Neural progenitor cell (in vitro differentiated cells): ENCODE measurements around the gene ARHGAP31. TPM values are rescaled to one million over a fixed set of nuclear protein-coding genes. Genes with fewer than 3 reads are reported as not detected.
A peak's percentile ranks its signal among the peaks of the same experiment; 100 is the strongest.

Source experiments
- DNase-seq: peaks from one replicate; pipeline ENCODE4 v3.0.0-alpha.2; 2016; ENCODE audit warnings: low spot score
- H2AFZ ChIP-seq: fragments of 200-600 bp; sonication (generic); replicated peaks from 2 replicates; pipeline ENCODE4 v1.6.1; 2016; ENCODE audit warnings: antibody characterized with exemption
- H3F3A ChIP-seq: fragments of 200-600 bp; sonication (generic); 2 replicates; pipeline ENCODE4 v1.6.1; 2016; ENCODE audit warnings: antibody characterized with exemption, low read depth
- H3K27ac ChIP-seq: fragments of 200-600 bp; sonication (generic); 2 replicates; pipeline ENCODE4 v1.5.1; 2016; ENCODE audit warnings: mild to moderate bottlenecking
- H3K27me3 ChIP-seq: fragments of 200-600 bp; sonication (generic); 2 replicates; pipeline ENCODE4 v1.6.1; 2016; ENCODE audit warnings: mild to moderate bottlenecking, moderate library complexity
- H3K36me3 ChIP-seq: fragments of 200-600 bp; sonication (generic); 2 replicates; pipeline ENCODE4 v1.5.1; 2016
- H3K4me1 ChIP-seq: fragments of 200-600 bp; sonication (generic); 2 replicates; pipeline ENCODE4 v1.6.1; 2016; ENCODE audit warnings: mixed run types
- H3K4me2 ChIP-seq: fragments of 200-600 bp; sonication (generic); 2 replicates; pipeline ENCODE4 v1.6.1; 2016
- H3K4me3 ChIP-seq: fragments of 200-600 bp; sonication (generic); 2 replicates; pipeline ENCODE4 v1.5.1; 2016
- H3K79me2 ChIP-seq: fragments of 200-600 bp; sonication (generic); 2 replicates; pipeline ENCODE4 v1.6.1; 2016; ENCODE audit warnings: low read depth
- H3K9ac ChIP-seq: fragments of 200-600 bp; sonication (generic); 2 replicates; pipeline ENCODE4 v1.6.1; 2016
- H3K9me3 ChIP-seq: fragments of 200-600 bp; sonication (generic); 2 replicates; pipeline ENCODE4 v1.5.1; 2016; ENCODE audit warnings: low read depth
- H4K20me1 ChIP-seq: fragments of 200-600 bp; sonication (generic); 2 replicates; pipeline ENCODE4 v1.6.1; 2016; ENCODE audit warnings: low read depth
- H3K27ac Mint-ChIP-seq: 3 replicates; pipeline ENCODE4 v1.8.0; 2021; ENCODE audit warnings: mixed read lengths
- H3K27me3 Mint-ChIP-seq: 2 replicates; pipeline ENCODE4 v1.8.0; 2022; ENCODE audit warnings: low read depth, mild to moderate bottlenecking, inconsistent platforms, moderate library complexity, mixed read lengths; ENCODE audit not compliant: insufficient read depth
- H3K36me3 Mint-ChIP-seq: 3 replicates; pipeline ENCODE4 v1.8.0; 2021; ENCODE audit warnings: mixed read lengths
- H3K4me1 Mint-ChIP-seq: 3 replicates; pipeline ENCODE4 v1.8.0; 2021; ENCODE audit warnings: mixed read lengths
- H3K4me3 Mint-ChIP-seq: 3 replicates; pipeline ENCODE4 v1.8.0; 2021; ENCODE audit warnings: mild to moderate bottlenecking, moderate library complexity, mixed read lengths
- H3K9me3 Mint-ChIP-seq: 3 replicates; pipeline ENCODE4 v1.8.0; 2020; ENCODE audit warnings: mixed read lengths
- CTCF ChIP-seq: fragments of 200-600 bp; sonication (generic); IDR thresholded peaks from 2 replicates; pipeline ENCODE4 v1.5.1; 2017; ENCODE audit warnings: antibody characterized with exemption, mild to moderate bottlenecking
- EZH2 ChIP-seq: fragments of 200-600 bp; sonication (generic); IDR thresholded peaks from 2 replicates; pipeline ENCODE4 v1.6.1; 2017; ENCODE audit warnings: antibody characterized with exemption, mild to moderate bottlenecking, moderate library complexity
- EZH2phosphoT487 ChIP-seq: fragments of 200-600 bp; sonication (generic); IDR thresholded peaks from 2 replicates; pipeline ENCODE4 v1.6.1; 2017; ENCODE audit warnings: antibody characterized with exemption
- total RNA-seq: library from RNA; depleted of rRNA; stranded (reverse); fragments of >200 nt; gene quantifications from 2 replicates; pipeline ENCODE4 v1.2.3, GENCODE V29; 2015; ENCODE audit warnings: low replicate concordance

Gene ARHGAP31
- total RNA-seq, 1 donor from 2014 or later, result 0.13 TPM

GRCh38 chr3:119380697-119381096 is 86.5 kb downstream of the ARHGAP31 start:
- H3K4me1 Mint-ChIP-seq, result peaks cover 4% of the 10 kb centered on the region
- no peak for DNase-seq
- H3K4me3 Mint-ChIP-seq, result no peak overlapping the region
- no peaks in the 10 kb centered on the region for H3K27me3 Mint-ChIP-seq
- no peaks in the 10 kb centered on the region for H3K9me3 Mint-ChIP-seq
- TF ChIP-seq EZH2, result no peak
- TF ChIP-seq CTCF, result no peak
- TF ChIP-seq EZH2phosphoT487, result no peak
- no peak overlapping the region for H3K4me2 ChIP-seq
- no peaks in the 10 kb centered on the region for H3K79me2 ChIP-seq
- no peaks in the 10 kb centered on the region for H3K36me3 ChIP-seq
- H3K27ac Mint-ChIP-seq, result peak overlapping the region; percentile 63
- H3K27ac ChIP-seq, result no peak overlapping the region
- H3K9me3 ChIP-seq, result no peaks in the 10 kb centered on the region
- H4K20me1 ChIP-seq, result no peaks in the 10 kb centered on the region
- H3K4me1 ChIP-seq, result peaks cover under 1% of the 10 kb centered on the region
- H3K27me3 ChIP-seq, result no peaks in the 10 kb centered on the region
- no peak overlapping the region for H3K4me3 ChIP-seq
- peaks cover 2% of the 10 kb centered on the region for H3K36me3 Mint-ChIP-seq
- H3F3A ChIP-seq, result peaks cover under 1% of the 10 kb centered on the region
- no peak overlapping the region for H2AFZ ChIP-seq
- H3K9ac ChIP-seq, result no peak overlapping the region

DNA sequence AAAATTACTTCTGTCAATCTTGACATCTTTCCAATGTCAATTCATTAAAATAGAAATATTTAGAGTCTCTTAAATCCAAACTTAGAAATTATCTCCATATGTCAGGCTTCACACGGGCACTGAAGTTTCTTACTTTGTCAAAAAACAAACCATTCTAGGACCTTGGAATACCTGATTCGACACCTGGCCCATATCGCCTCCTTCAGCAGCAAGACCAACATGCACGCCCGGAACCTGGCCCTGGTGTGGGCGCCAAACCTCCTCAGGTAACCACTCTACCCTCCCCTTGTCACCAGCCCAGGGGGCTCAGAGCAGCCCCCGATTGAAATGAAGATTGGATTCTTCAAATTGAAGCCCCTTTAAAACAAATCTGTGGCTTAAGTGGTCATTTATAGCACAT is 88.0 kb downstream of the ARHGAP31 start:
- DNase-seq, result no peak
- H2AFZ ChIP-seq, result no peak overlapping the region
- no peak overlapping the region for H3K4me3 Mint-ChIP-seq
- H3K4me1 Mint-ChIP-seq, result peaks cover 8% of the 10 kb centered on the region
- no peaks in the 10 kb centered on the region for H3K79me2 ChIP-seq
- no peak overlapping the region for H3K27ac Mint-ChIP-seq
- no peaks in the 10 kb centered on the region for H3K9me3 ChIP-seq
- H3K4me2 ChIP-seq, result no peak overlapping the region
- no peak for TF ChIP-seq CTCF
- TF ChIP-seq EZH2phosphoT487, result no peak
- no peak for TF ChIP-seq EZH2
- H3K4me3 ChIP-seq, result no peak overlapping the region
- no peaks in the 10 kb centered on the region for H3K36me3 ChIP-seq
- H3K27ac ChIP-seq, result no peak overlapping the region
- no peaks in the 10 kb centered on the region for H3K27me3 ChIP-seq
- peaks cover 6% of the 10 kb centered on the region for H3F3A ChIP-seq
- H4K20me1 ChIP-seq, result no peaks in the 10 kb centered on the region
- H3K4me1 ChIP-seq, result peaks cover 9% of the 10 kb centered on the region
- H3K9ac ChIP-seq, result no peak overlapping the region
- H3K9me3 Mint-ChIP-seq, result no peaks in the 10 kb centered on the region
- peaks cover 2% of the 10 kb centered on the region for H3K36me3 Mint-ChIP-seq
- no peaks in the 10 kb centered on the region for H3K27me3 Mint-ChIP-seq

DNA sequence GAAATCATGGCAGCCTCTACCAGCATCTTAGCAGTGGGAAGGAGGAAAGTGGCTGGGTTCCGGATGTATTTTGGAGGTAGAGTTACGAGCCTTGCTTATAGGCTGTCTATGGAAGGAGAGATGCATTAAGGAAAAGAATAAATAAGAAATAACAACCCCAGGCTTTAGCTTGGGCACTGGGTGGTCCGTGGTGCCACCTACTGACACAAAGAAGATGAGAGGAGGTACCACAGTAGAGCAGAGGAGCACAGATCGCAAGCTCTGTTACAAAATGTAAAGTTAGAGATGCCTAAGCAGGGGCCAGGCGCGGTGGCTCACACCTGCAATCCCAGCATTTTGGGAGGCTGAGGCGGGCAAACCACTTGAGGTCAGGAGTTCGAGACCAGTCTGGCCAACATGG is 94.4 kb downstream of the ARHGAP31 start:
- Histone ChIP-seq H3K36me3 (no peaks in the 10 kb centered on the region), H3K4me3 (no peak overlapping the region), H3K9me3 (no peaks in the 10 kb centered on the region), H3K27ac (no peak overlapping the region), H3K79me2 (no peaks in the 10 kb centered on the region), H3F3A (peaks cover 6% of the 10 kb centered on the region), H3K4me1 (peaks cover 9% of the 10 kb centered on the region), H4K20me1 (no peaks in the 10 kb centered on the region), H2AFZ (no peak overlapping the region), H3K9ac (no peak overlapping the region), H3K27me3 (no peaks in the 10 kb centered on the region), H3K4me2 (no peak overlapping the region)
- Mint-ChIP-seq H3K36me3 (peaks cover 2% of the 10 kb centered on the region), H3K9me3 (no peaks in the 10 kb centered on the region), H3K27ac (peak overlapping the region; percentile 23), H3K27me3 (peaks cover 3% of the 10 kb centered on the region), H3K4me1 (peaks cover 4% of the 10 kb centered on the region), H3K4me3 (no peak overlapping the region)
- no peak for DNase-seq
- no peak for TF ChIP-seq EZH2
- peak; percentile 9 for TF ChIP-seq CTCF
